Activated T-cell treated with anti-CD3 and anti-CD28 coated beads, Interleukin-2, amount 50 U/mL, for 4 hours (primary cell): ENCODE results near the gene C19orf47. TPM values are rescaled to one million over a fixed set of nuclear protein-coding genes. Genes with fewer than 3 reads are reported as not detected.
"Not testable (repeated sequence)": the region's sequence is repeated elsewhere in the genome, so short reads cannot be mapped to it uniquely, and the experiment has no call there.

ENCODE experiments used
- ATAC-seq, 2 donors: fragments of 200-7000 bp; cut with Tn5 transposase; one replicate each; pipeline ENCODE4 v1.10.0; 2021
- DNase-seq: peaks from one replicate; pipeline ENCODE4 v3.0.0-alpha.2; 2020
- H3K27me3 Mint-ChIP-seq: one replicate; pipeline ENCODE4 v1.8.0; 2021; ENCODE audit warnings: low read depth, mixed read lengths
- H3K36me3 Mint-ChIP-seq: one replicate; pipeline ENCODE4 v1.8.0; 2022; ENCODE audit warnings: mixed read lengths; ENCODE audit not compliant: insufficient read depth
- H3K4me1 Mint-ChIP-seq: one replicate; pipeline ENCODE4 v1.8.0; 2021; ENCODE audit warnings: low read depth, mixed read lengths
- H3K4me3 Mint-ChIP-seq: one replicate; pipeline ENCODE4 v1.8.0; 2021; ENCODE audit warnings: mild to moderate bottlenecking, moderate library complexity, mixed read lengths
- H3K9me3 Mint-ChIP-seq: one replicate; pipeline ENCODE4 v1.8.0; 2021; ENCODE audit warnings: mixed read lengths
- total RNA-seq, 3 donors: library from RNA; stranded (reverse); gene quantifications; one replicate each; pipeline ENCODE4 v1.2.1, GENCODE V29; 2021

The C19orf47 gene
- total RNA-seq, 3 donors from 2014 or later = 27.2 to 31.5 (median 31.3) TPM

GRCh38 chr19:40381321-40381720, 33.1 kb upstream of the C19orf47 start:
- Mint-ChIP-seq H3K4me3 (no peak overlapping the region), H3K4me1 (no peaks in the 10 kb centered on the region), H3K9me3 (no peaks in the 10 kb centered on the region), H3K36me3 (no peaks in the 10 kb centered on the region), H3K27me3 (no peaks in the 10 kb centered on the region)
- ATAC-seq (no peak), DNase-seq (no peak)

- ATAC-seq (no peak), DNase-seq (no peak)
- H3K9me3 Mint-ChIP-seq = no peaks in the 10 kb centered on the region
- H3K36me3 Mint-ChIP-seq = peaks cover 1% of the 10 kb centered on the region
- H3K4me3 Mint-ChIP-seq = no peak overlapping the region
- H3K4me1 Mint-ChIP-seq = no peaks in the 10 kb centered on the region
- H3K27me3 Mint-ChIP-seq = no peaks in the 10 kb centered on the region
Observed at GRCh38 chr19:40380199-40381037, 32.2 kb upstream of the C19orf47 start.

- no peak for ATAC-seq
- no peak for DNase-seq
- Mint-ChIP-seq H3K27me3 (no peaks in the 10 kb centered on the region), H3K36me3 (peaks cover 2% of the 10 kb centered on the region), H3K4me1 (peaks cover 1% of the 10 kb centered on the region), H3K4me3 (no peak overlapping the region), H3K9me3 (no peaks in the 10 kb centered on the region)
Observed at GRCh38 chr19:40379446-40380198, 31.4 kb upstream of the C19orf47 start.

- no peaks in the 10 kb centered on the region for H3K9me3 Mint-ChIP-seq
- H3K4me3 Mint-ChIP-seq = no peak overlapping the region
- H3K27me3 Mint-ChIP-seq = no peaks in the 10 kb centered on the region
- ATAC-seq = no peak
- H3K36me3 Mint-ChIP-seq = peaks cover 6% of the 10 kb centered on the region
- peaks cover 5% of the 10 kb centered on the region for H3K4me1 Mint-ChIP-seq
- no peak for DNase-seq
Observed at GRCh38 chr19:40378509-40378908, 30.3 kb upstream of the C19orf47 start.

- Mint-ChIP-seq H3K27me3 (no peaks in the 10 kb centered on the region), H3K4me3 (no peak overlapping the region), H3K9me3 (no peaks in the 10 kb centered on the region), H3K4me1 (peaks cover 5% of the 10 kb centered on the region), H3K36me3 (peaks cover 6% of the 10 kb centered on the region)
- DNase-seq (no peak), ATAC-seq (no peak)
Observed at GRCh38 chr19:40377876-40378385, 29.7 kb upstream of the C19orf47 start.

GRCh38 chr19:40376286-40376862, 28.2 kb upstream of the C19orf47 start:
- Mint-ChIP-seq H3K9me3 (no peaks in the 10 kb centered on the region), H3K4me1 (peaks cover 5% of the 10 kb centered on the region), H3K36me3 (peaks cover 8% of the 10 kb centered on the region), H3K4me3 (no peak overlapping the region), H3K27me3 (no peaks in the 10 kb centered on the region)
- DNase-seq (no peak), ATAC-seq (no peak)

GRCh38 chr19:40374084-40374483, 25.9 kb upstream of the C19orf47 start:
- H3K9me3 Mint-ChIP-seq = no peaks in the 10 kb centered on the region
- H3K27me3 Mint-ChIP-seq = no peaks in the 10 kb centered on the region
- H3K4me3 Mint-ChIP-seq = no peak overlapping the region
- H3K36me3 Mint-ChIP-seq = peaks cover 10% of the 10 kb centered on the region
- DNase-seq (no peak), ATAC-seq (no peak)
- H3K4me1 Mint-ChIP-seq = peaks cover 5% of the 10 kb centered on the region

GRCh38 chr19:40371802-40372122, 23.6 kb upstream of the C19orf47 start:
- H3K36me3 Mint-ChIP-seq = peaks cover 12% of the 10 kb centered on the region
- H3K4me3 Mint-ChIP-seq = no peak overlapping the region
- H3K4me1 Mint-ChIP-seq = peaks cover 5% of the 10 kb centered on the region
- ATAC-seq (no peak), DNase-seq (no peak)
- H3K27me3 Mint-ChIP-seq = no peaks in the 10 kb centered on the region
- H3K9me3 Mint-ChIP-seq = no peaks in the 10 kb centered on the region

GRCh38 chr19:40370997-40371801, 23.0 kb upstream of the C19orf47 start:
- Mint-ChIP-seq H3K9me3 (no peaks in the 10 kb centered on the region), H3K4me1 (peaks cover 5% of the 10 kb centered on the region), H3K27me3 (no peaks in the 10 kb centered on the region), H3K36me3 (peaks cover 12% of the 10 kb centered on the region), H3K4me3 (no peak overlapping the region)
- DNase-seq = no peak
- ATAC-seq = no peak

GRCh38 chr19:40370253-40370652, 22.1 kb upstream of the C19orf47 start:
- not testable (repeated sequence) for H3K27me3 Mint-ChIP-seq, H3K4me3 Mint-ChIP-seq, DNase-seq, ATAC-seq, H3K4me1 Mint-ChIP-seq, H3K9me3 Mint-ChIP-seq
- peaks cover 10% of the 10 kb centered on the region for H3K36me3 Mint-ChIP-seq

GRCh38 chr19:40369797-40370196, 21.6 kb upstream of the C19orf47 start:
- Mint-ChIP-seq H3K4me1 (peaks cover 12% of the 10 kb centered on the region), H3K9me3 (no peaks in the 10 kb centered on the region), H3K27me3 (no peaks in the 10 kb centered on the region), H3K4me3 (no peak overlapping the region), H3K36me3 (peaks cover 10% of the 10 kb centered on the region)
- no peak for DNase-seq
- no peak for ATAC-seq

- H3K36me3 Mint-ChIP-seq = peaks cover 5% of the 10 kb centered on the region
- no peaks in the 10 kb centered on the region for H3K9me3 Mint-ChIP-seq
- H3K4me3 Mint-ChIP-seq = no peak overlapping the region
- H3K4me1 Mint-ChIP-seq = peaks cover 12% of the 10 kb centered on the region
- H3K27me3 Mint-ChIP-seq = no peaks in the 10 kb centered on the region
- no peak for ATAC-seq
- no peak for DNase-seq
Observed at GRCh38 chr19:40367577-40368434, 19.6 kb upstream of the C19orf47 start.
